ENCODE data around the gene RUFY1. TPM values are rescaled to one million over a fixed set of nuclear protein-coding genes. Genes with fewer than 3 reads are reported as not detected.

The RUFY1 gene
- total and polyA plus RNA-seq, 2 of the 13 experiments (the other 11 are each of a cell fraction or from before 2014, with no cell fraction given), result 19.9 to 31.9 TPM

- TF ChIP-seq ARID4A (CRISPR knock-in tag; IDR thresholded peaks at IDR 0.05; ENCODE audit: borderline replicate concordance) (peak; percentile 53; the same call in 1 of the 2 replicates), SP2 (CRISPR knock-in tag; IDR thresholded peaks at IDR 0.05) (peak; percentile 81), HMGXB3 (CRISPR knock-in tag; IDR thresholded peaks at IDR 0.05; ENCODE audit: borderline replicate concordance) (peak; percentile 99), HNRNPLL (IDR thresholded peaks at IDR 0.05; ENCODE audit: low read depth, low read length, poor library complexity, severe bottlenecking) (peak; percentile 42), SAP130 (CRISPR knock-in tag; IDR thresholded peaks at IDR 0.05; ENCODE audit: low read depth) (peak; percentile 81), ZNF124 (CRISPR knock-in tag; IDR thresholded peaks at IDR 0.05) (0 out of 2 replicates have a peak, but pooled peaks have one; percentile 12), TAF1 (CRISPR knock-in tag; IDR thresholded peaks at IDR 0.05) (peak; percentile 58; the same call in 1 of the 2 replicates), PRDM10 (CRISPR knock-in tag; IDR thresholded peaks at IDR 0.05; ENCODE audit: low read depth) (no peak), ZGPAT (CRISPR knock-in tag; IDR thresholded peaks at IDR 0.05) (0 out of 2 replicates have a peak, but pooled peaks have one; percentile 19), ZBTB26 (CRISPR knock-in tag; IDR thresholded peaks at IDR 0.05; ENCODE audit: borderline replicate concordance) (no peak), YY1 (IDR thresholded peaks at IDR 0.05; ENCODE audit: insufficient read depth, insufficient replicate concordance, low read depth, low read length) (peak; percentile 91)
Measured at GRCh38 chr5:179559284-179560252, 9.2 kb downstream of the RUFY1 start (continued).
